Measurements from ENCODE around the gene TNRC6A.
"Not testable (repeated sequence)": the region's sequence is repeated elsewhere in the genome, so short reads cannot be mapped to it uniquely, and the experiment has no call there.

TNRC6A gene

DNA sequence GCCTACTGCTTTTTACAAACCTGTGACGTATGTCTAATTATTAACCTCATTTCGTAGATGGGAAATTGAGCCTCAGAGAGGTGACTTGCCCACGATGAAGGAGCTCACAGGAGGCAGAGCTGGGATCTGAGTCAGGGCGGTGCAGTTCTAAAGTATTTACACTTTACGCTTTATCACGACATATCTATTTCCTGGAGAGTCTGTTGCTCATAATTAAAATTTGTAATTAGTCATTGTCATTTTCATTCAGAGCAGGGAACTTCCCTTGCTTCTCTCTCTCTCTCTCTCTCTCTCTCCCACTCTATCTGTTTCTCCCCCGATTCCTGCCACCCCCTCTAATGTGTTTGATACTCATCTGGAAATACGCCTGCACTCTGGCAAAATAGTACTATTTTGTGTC is 122.2 kb downstream of the TNRC6A start:
- FAIRE-seq = no peak
- TF ChIP-seq POLR2A (IDR thresholded peaks at IDR 0.05; ENCODE audit: low read depth, low read length) (no peak), POLR2AphosphoS5 (IDR thresholded peaks at IDR 0.05; ENCODE audit: low read depth, low read length) (no peak), TAF1 (IDR thresholded peaks at IDR 0.05; ENCODE audit: borderline replicate concordance, low read depth, low read length) (no peak)
- DNase-seq (ENCODE audit: insufficient read length) = no peak

DNA sequence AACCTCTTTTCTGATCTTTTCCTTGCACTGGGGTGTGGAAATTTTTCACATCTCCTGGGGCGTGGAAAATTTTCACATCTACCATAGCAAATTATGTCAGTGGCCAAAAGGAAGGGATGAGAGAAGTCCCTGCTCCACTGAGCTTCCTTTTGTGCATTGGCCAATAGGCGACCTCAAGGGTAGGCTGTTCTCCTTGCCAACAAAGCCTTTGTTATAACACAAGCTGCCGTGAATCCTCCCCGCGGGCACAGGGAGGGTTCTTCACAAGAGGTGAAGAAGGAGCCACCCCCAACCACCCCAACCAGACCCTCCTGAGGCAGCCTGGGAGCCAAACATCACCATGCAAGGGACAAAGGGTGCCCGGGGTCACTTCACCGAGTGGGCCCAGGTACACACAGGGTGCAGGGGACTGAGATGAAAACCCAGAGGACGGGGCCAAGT is 122.8 kb downstream of the TNRC6A start:
- TF ChIP-seq POLR2A (IDR thresholded peaks at IDR 0.05; ENCODE audit: low read depth, low read length) = no peak
- no peak for TF ChIP-seq TAF1 (IDR thresholded peaks at IDR 0.05; ENCODE audit: borderline replicate concordance, low read depth, low read length)
- no peak for TF ChIP-seq POLR2AphosphoS5 (IDR thresholded peaks at IDR 0.05; ENCODE audit: low read depth, low read length)
- DNase-seq (ENCODE audit: insufficient read length) = no peak
- FAIRE-seq = no peak

DNA sequence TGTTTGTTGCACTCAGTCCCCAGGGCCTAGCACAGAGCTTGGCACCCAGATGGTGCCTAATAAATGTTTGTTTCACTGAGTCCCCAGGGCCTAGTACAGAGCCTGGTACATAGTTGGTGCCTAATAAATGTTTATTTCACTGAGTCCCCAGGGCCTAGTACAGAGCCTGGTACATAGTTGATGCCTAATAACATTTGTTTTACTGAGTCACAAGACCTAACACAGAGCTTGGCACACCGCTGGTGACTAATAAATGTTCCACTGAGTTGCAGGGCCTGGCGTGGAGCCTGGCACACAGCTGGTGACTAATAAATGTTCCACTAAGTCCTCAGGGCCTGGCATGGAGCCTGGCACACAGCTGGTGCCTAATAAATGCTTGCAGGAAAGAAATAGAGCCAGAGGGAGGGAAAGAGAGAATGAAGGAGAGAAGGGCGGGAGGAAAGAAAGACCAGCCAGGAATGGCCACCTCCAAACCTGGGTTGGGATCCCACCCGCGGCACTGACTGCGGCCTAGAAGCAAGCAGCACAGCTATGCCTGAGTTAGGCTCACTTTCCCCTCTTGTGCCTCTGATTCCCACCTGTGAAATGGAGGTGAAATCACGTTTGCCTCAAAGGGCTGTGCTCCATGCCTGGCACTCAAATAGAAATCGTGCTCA is 123.8 kb downstream of the TNRC6A start:
- TF ChIP-seq TAF1 (IDR thresholded peaks at IDR 0.05; ENCODE audit: borderline replicate concordance, low read depth, low read length) = no peak
- TF ChIP-seq POLR2A (IDR thresholded peaks at IDR 0.05; ENCODE audit: low read depth, low read length) = no peak
- no peak for TF ChIP-seq POLR2AphosphoS5 (IDR thresholded peaks at IDR 0.05; ENCODE audit: low read depth, low read length)
- DNase-seq (ENCODE audit: insufficient read length) (no peak), FAIRE-seq (no peak)

DNA sequence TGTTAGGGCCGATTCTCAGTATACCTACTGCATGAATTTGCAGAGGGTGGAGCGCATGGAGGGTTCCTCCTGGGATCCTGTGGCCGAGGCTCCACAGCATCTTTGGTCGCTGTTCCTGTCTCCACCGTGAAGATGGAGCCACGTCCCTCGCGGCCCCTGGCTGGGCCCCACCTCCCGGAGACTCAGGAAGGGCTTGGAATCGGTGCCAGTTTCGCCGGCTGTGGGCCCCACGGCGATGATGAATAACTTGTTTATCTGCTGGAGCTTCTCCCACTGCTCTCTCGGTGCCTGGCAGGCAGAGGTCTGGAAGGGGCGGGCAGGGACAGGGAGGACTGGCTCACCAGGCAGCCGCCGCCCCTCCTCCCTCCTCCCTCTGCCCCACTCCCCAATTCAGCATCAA is 124.4 kb downstream of the TNRC6A start:
- FAIRE-seq (no peak), DNase-seq (ENCODE audit: insufficient read length) (no peak)
- TF ChIP-seq TAF1 (IDR thresholded peaks at IDR 0.05; ENCODE audit: borderline replicate concordance, low read depth, low read length) (no peak), POLR2AphosphoS5 (IDR thresholded peaks at IDR 0.05; ENCODE audit: low read depth, low read length) (no peak), POLR2A (IDR thresholded peaks at IDR 0.05; ENCODE audit: low read depth, low read length) (no peak)

DNA sequence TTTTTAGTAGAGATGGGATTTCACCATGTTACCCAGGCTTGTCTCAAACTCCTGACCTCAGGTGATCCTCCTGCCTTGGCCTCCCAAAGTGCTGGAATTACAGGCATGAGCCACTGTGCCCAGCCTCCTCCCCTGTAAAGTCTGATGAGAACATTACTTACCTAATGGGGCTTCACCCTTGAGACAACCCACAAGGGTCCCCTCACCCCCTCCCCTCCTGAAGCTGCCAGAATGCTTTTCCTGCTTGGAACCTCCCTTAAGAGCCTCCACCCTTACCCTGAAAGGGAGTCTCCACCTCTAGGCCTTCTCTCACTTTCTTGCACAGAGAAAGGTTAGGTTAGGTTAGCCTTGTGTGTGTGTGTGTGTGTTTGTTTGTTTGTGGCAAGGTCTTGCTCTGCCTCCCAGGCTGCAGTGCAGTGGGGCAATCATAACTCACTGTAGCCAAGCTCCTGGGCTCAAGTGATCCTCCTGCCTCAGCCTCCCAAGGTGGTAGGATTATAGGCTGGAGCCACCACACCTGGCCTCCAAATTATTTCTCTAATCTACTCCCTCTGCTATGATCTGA is 125.2 kb downstream of the TNRC6A start:
- FAIRE-seq = no peak
- TF ChIP-seq POLR2AphosphoS5 (IDR thresholded peaks at IDR 0.05; ENCODE audit: low read depth, low read length) (no peak), POLR2A (IDR thresholded peaks at IDR 0.05; ENCODE audit: low read depth, low read length) (no peak), TAF1 (IDR thresholded peaks at IDR 0.05; ENCODE audit: borderline replicate concordance, low read depth, low read length) (no peak)
- DNase-seq (ENCODE audit: insufficient read length) = no peak

DNA sequence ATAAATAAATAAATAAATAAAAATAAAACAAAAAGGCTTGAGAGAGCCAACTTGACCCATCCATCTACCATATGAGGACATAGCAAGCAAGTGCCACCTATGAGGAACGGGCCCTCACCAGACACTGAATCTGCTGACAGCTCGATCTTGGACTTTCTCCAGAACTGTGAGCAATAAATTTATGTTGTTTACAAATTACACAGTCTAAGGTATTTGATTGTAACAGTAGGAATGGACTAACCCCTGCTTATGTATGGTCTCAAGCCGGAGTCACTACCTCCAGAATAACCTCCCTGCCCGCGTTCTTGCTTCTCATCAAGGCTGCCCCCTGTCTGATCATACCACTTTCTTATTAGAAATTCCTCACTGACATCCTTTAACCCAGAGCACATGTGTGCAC is 126.2 kb downstream of the TNRC6A start:
- TF ChIP-seq TAF1 (IDR thresholded peaks at IDR 0.05; ENCODE audit: borderline replicate concordance, low read depth, low read length) (no peak), POLR2AphosphoS5 (IDR thresholded peaks at IDR 0.05; ENCODE audit: low read depth, low read length) (no peak)
- FAIRE-seq (no peak), DNase-seq (ENCODE audit: insufficient read length) (no peak)

DNA sequence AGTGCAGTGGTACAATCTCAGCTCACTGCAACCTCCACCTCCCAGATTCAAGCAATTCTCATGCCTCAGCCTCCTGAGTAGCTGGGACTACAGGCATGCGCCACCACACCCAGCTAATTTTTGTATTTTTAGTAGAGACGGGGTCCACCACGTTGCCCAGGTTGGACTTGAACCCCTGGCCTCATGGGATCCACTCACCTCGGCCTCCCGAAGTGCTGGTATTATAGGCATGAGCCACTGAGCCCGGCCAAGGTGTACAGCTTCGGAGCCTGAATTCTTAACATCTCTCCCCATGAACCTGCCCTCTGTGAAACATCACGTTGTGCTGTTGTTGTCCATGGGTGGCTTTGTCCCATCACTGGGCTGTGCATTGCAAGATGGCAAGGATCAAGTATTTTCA is 127.4 kb downstream of the TNRC6A start:
- FAIRE-seq = not testable (repeated sequence)

DNA sequence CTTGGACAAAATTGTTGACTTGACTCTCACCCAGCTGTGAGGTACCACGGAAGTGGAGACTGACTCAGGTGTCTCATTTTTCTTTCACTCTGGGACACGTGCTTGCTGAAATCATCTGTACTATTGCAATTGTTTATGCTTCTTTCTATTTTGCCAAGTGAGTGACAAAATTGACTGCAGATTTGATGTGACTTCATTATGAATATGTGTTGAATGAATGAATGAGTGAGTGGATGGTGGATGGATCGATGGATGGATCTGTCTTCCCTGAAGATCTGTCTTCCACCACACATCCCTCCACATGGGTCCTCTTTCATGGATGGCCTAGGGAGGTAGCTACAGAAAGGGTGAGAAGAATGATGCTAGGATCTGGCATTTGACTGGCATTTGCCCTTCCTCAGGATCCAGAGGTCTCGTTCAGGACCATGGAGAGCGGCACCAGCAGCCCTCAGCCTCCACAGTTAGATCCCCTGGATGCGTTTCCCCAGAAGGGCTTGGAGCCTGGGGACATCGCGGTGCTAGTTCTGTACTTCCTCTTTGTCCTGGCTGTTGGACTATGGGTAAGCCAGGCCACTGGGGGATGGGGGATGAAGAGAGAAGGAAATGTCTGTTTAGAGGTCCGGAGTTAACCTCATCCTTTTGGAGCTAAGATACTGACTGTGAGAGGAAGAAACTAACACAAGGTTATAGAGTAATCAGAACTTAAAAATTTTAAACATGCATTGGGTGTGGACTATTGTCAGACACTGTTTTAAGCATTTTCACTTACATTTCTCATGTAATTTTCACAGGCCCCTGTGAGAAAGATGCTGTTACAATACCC is 129.0 kb downstream of the TNRC6A start:
- TF ChIP-seq POLR2AphosphoS5 (IDR thresholded peaks at IDR 0.05; ENCODE audit: low read depth, low read length) = no peak
- no peak for TF ChIP-seq TAF1 (IDR thresholded peaks at IDR 0.05; ENCODE audit: borderline replicate concordance, low read depth, low read length)
- no peak for TF ChIP-seq POLR2A (IDR thresholded peaks at IDR 0.05; ENCODE audit: low read depth, low read length)
- DNase-seq (ENCODE audit: insufficient read length) (no peak), FAIRE-seq (no peak)

More for the DNA sequence above, 127.4 kb downstream of the TNRC6A start:
- DNase-seq (ENCODE audit: insufficient read length) = not testable (repeated sequence)

DNA sequence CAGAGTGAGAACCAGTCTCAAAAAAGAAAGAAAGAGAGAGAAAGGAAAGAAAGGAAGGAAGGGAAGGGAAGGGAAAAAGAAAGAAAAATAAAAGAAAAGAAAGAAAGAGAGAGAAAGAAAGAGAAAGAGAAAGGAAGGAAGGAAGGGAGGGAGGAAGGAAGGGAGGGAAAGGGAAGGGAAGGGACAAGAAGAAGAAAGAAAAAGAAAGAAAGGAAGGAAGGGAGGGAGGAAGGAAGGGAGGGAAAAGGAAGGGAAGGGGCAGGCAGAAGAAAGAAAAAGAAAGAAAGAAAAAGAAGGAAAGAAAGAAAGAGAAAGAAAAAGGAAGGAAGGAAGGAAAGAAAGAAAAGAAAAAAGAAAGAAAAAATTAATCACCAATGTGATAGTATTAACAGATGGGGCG is 132.0 kb downstream of the TNRC6A start:
- DNase-seq (ENCODE audit: insufficient read length) = no peak
- TF ChIP-seq TAF1 (IDR thresholded peaks at IDR 0.05; ENCODE audit: borderline replicate concordance, low read depth, low read length) (no peak), POLR2A (IDR thresholded peaks at IDR 0.05; ENCODE audit: low read depth, low read length) (no peak), POLR2AphosphoS5 (IDR thresholded peaks at IDR 0.05; ENCODE audit: low read depth, low read length) (no peak)
- FAIRE-seq = no peak

DNA sequence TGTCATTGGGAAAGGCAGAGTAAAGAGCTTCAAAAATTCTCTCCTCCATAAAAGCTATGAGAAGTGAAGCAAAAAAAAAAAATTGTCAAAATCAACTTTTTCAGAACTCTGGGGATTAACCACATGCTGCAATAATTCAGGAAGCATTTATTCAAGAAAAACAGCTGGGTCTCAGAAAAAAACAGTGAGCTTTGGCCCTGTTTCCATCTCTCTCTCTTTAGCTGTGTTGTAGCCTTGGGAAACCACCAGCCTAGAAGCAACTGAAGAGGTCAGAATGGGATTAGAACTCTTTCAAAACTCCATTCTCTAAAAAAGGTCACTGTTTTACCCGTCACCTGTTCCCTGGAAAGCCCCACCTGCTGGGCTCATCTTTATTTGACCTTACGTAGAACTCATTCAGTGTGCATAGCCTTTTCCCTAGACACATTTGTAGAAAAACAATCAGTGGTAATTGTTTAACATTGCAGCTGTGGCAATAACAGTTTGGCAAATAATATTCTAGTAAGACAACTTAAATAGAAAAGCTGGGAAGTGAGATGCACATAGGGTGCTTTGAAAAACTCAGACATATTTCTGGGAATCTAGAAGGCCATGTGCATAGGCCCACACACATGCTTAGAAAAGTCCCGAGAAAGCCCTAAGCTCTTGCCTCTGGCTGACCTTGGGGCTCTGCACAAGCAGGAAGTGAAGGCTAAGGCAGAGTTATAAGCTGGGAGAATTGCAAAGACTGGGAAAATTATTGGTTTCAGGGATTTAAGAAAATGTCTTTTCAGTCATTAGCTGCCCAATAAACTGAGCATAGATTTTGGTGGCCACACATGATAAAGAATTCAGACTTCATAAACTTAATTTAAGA is 134.4 kb downstream of the TNRC6A start:
- no peak for DNase-seq (ENCODE audit: insufficient read length)
- TF ChIP-seq POLR2A (IDR thresholded peaks at IDR 0.05; ENCODE audit: low read depth, low read length) (no peak), TAF1 (IDR thresholded peaks at IDR 0.05; ENCODE audit: borderline replicate concordance, low read depth, low read length) (no peak), POLR2AphosphoS5 (IDR thresholded peaks at IDR 0.05; ENCODE audit: low read depth, low read length) (no peak)
- no peak for FAIRE-seq

DNA sequence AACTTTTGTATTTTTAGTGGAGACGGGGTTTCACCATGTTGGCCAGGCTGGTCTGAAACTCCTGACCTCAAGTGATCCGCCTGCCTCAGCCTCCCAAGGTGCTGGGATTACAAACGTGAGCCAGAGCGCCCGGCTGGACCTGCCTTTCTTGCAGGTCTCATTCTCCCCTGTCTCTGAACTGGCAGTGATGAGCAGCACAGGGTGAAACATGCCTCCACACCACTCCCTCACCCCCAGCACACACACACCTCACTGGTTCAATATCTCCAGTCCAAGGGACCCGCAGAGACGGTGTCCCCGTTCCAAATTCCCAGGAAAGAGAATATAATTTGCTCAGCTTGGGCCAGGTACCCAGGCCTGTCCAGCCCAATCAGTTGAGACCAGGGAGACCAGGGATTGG is 139.6 kb downstream of the TNRC6A start:
- FAIRE-seq (no peak), DNase-seq (ENCODE audit: insufficient read length) (no peak)
- TF ChIP-seq POLR2AphosphoS5 (IDR thresholded peaks at IDR 0.05; ENCODE audit: low read depth, low read length) = no peak
- TF ChIP-seq TAF1 (IDR thresholded peaks at IDR 0.05; ENCODE audit: borderline replicate concordance, low read depth, low read length) = no peak
- no peak for TF ChIP-seq POLR2A (IDR thresholded peaks at IDR 0.05; ENCODE audit: low read depth, low read length)
